DMS79 (cell line): Measurements from ENCODE around the gene SMPDL3B.

Experiments used
- DNase-seq: peaks from one replicate; lab custom pipeline; 2025; lab: John Stamatoyannopoulos, UW

Gene SMPDL3B

DNA sequence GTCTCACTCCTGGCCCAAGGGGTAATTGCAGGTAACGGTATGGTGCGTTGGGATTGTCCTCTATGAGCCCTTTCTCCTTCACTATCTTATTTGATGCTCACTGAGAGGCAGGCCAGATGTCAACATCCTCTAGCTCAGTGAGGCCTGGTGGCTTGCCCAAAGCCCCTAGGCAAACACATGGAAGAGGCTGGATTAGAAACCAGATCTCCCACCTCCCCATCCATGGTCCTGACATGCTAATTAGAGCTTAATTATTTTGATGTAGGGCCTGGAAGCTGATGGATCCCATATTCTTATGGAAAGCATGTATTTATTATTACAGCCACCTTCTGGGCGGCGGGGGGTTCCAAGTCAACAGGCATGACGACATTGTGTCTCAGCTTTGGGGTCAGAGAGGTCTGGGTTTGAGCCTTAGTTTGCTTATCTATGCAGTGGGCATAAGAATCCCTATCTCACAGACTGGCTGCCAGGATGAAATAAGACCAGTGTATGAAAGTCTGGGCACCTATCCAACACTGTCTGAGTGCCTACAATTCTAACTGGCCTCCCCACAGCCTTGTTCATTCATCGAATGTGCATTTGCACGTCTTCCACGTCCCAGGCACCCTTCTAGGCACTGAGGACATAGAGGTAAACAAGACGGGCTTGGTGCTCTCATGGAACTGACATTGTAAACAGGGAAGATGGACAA lies 6.2 kb downstream of the SMPDL3B start:
- DNase-seq: no peak

DNA sequence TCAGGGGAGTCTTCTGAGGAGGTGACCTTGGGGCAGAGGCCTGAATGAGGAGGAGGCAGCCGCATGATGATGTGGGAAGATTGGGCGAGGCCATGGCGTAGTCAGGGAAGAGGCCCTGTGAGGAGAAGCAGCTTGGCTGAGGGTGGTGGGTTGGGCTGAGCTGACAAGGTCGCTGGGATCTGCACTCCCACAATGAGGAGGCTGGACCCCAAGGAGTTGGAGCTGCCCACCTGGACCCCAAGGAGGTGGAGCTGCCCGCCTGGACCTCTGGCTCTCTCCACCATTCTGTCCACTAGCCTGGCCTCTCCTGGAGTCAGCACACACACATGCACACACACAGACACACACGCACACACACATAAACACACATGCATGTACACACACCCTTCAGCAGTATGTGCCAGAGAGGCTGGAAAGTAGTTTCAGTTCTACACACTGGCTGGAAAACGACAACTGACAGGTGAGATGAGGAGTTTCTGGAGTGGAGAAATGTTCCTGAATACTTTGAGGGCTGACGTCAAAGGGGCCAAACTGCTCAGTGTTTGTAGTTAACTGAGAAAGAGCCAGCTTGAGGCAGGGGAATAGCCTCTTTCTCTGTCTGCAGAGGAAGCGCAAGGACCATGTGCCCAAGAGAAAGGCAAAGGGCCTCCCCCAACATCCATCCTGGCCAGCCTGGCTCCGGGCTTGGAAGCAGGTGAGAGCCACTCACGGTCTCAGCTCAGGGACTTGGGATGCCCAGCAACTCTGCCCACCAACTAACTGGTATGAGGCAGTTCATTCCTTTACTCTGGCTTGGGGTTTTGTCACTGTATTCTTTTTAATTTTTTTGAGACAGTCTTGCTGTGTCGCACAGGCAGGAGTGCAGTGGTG lies 7.1 kb downstream of the SMPDL3B start:
- no peak for DNase-seq

DNA sequence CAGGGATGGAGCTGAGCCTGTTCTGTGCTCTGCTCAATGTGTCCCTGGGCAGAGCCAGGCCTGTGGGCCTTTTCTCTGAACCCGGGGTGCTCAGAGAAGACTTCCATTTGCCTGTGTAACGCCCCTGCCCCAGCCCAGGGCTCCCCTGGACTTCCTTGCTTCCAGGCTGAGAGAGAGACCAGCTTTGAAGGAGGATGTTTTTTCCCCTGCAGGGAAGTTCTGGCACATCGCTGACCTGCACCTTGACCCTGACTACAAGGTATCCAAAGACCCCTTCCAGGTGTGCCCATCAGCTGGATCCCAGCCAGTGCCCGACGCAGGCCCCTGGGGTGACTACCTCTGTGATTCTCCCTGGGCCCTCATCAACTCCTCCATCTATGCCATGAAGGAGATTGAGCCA lies 10.2 kb downstream of the SMPDL3B start:
- no peak for DNase-seq

DNA sequence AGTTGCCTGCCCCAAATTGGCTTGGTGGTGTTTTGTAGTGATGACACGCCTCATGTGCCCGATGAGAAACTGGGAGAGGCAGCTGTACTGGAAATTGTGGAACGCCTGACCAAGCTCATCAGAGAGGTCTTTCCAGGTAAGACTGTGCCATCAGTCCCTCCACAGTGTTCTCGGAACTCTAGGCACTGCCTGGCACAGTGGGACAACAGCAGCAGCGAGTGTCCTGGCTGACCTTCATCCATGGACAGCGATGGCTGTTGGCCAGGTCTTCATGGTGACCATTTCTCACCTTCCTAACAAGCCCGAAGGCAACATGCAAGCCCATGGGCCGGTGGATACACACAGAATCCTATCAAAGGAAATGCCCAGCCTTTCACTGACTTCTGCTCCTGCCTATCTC lies 14.2 kb downstream of the SMPDL3B start:
- DNase-seq: no peak

DNA sequence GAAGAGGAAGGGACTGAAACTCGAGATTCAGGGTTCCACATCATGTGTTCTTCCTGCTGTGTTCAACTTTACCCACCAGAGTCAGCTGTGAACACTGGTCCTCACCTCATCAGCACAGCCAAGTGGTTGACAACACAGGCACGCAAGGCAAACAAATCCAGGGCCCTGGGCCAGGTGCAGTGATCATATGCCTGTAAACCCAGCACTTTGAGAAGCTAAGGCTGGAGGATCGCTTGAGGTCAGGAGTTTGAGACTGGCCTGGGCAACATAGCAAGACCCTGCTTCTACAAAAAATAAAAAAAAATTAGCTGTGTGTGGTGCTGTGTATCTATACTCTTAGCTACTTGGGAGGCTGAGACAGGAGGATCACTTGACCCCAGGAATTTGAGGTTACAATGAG lies 16.6 kb downstream of the SMPDL3B start:
- DNase-seq: no peak

DNA sequence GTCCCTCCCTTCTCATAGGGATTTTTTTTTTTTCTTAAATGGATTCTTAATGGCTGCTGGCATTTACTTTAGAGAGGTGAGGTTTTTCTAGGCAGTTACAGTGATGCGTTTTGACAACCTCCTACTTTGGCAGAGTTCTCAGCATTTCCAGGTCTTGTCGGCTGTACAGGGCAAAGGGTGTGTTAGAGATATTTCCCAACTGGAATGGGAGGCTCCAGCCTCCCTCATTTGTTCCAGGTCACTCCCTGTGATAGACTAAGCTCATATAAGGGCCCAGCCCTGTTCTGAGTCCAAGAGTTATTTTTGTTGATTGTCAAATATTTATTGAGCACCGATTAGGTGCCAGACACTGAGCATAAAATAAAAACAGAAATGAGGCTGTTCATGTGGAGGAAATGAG lies 17.3 kb downstream of the SMPDL3B start:
- DNase-seq: no peak

DNA sequence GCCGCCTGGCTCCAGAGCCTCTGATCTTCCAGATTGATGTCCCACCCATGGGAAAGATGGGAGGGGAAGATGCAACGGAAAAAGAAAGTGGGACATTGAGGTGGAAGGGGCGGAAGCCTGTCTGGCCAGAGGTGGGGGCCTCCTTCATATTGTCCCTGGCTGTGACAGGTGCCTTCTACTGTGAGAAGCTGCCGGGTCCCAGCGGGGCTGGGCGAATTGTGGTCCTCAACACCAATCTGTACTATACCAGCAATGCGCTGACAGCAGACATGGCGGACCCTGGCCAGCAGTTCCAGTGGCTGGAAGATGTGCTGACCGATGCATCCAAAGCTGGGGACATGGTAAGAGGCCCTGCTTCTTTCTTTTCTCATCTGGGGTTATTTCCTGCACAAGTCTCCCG lies 19.4 kb downstream of the SMPDL3B start:
- no peak for DNase-seq

DNA sequence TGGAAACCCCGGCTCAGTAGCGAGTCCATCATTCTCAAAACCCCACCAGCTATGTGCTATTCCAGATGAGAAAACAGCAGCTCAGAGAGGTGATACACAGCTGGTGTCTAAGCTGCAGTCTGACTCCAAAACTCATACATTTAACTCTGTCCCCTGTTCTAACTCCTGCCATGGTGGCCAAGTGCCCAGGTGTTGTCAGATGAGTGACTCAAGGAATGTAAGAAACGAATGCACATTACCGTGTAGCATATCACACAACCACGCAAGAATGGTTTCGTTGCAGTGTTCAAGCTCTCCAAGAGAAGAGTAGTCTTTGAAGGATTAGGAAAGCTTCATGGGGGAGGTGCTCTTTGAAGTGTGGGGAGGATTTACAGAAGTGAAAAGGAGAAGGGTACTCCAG lies 20.3 kb downstream of the SMPDL3B start:
- no peak for DNase-seq

DNA sequence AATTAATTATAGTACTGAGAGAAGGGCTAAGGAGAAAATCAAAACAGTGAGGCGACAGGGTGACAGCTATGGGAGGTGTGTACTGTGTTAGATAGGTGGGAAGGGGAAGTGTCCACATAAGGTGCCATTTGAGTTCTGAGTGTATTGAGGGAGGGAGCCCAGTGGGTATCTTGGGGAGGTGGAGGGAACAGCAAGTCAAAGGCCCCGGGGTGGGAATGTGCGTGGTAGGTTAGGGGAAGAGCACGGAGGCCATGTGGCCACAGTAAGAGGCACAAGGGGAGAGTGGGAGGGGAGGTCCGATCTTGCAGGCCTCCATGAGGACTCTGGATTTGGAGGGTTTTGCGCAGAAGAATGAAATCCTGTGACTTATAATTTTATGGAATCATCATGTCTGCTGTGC lies 22.0 kb downstream of the SMPDL3B start:
- DNase-seq: no peak

DNA sequence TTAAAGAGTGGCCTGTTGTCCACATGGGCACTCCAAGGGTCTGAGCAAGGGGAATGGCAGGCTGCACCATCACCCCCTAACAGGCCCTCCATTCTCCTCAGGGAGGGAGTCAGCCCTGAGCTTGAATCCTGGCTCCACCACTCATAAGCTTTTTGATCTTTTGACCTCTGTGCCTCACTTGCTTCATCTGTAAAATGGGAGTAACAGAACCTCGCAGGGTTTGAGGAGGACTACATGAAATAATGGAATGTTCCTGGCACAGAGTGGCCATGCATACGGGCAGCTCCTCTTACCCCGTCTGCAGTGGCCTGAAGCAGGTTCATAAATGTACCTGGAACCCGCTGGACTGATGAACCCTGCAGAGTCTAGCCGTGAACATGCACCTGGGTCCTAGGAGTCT lies 22.9 kb downstream of the SMPDL3B start:
- DNase-seq: no peak

DNA sequence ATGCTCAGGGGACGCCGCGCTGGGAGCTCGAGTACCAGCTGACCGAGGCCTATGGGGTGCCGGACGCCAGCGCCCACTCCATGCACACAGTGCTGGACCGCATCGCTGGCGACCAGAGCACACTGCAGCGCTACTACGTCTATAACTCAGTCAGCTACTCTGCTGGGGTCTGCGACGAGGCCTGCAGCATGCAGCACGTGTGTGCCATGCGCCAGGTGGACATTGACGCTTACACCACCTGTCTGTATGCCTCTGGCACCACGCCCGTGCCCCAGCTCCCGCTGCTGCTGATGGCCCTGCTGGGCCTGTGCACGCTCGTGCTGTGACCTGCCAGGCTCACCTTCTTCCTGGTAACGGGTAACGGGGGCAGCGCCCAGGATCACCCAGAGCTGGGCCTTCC lies 23.7 kb downstream of the SMPDL3B start:
- DNase-seq: no peak

DNA sequence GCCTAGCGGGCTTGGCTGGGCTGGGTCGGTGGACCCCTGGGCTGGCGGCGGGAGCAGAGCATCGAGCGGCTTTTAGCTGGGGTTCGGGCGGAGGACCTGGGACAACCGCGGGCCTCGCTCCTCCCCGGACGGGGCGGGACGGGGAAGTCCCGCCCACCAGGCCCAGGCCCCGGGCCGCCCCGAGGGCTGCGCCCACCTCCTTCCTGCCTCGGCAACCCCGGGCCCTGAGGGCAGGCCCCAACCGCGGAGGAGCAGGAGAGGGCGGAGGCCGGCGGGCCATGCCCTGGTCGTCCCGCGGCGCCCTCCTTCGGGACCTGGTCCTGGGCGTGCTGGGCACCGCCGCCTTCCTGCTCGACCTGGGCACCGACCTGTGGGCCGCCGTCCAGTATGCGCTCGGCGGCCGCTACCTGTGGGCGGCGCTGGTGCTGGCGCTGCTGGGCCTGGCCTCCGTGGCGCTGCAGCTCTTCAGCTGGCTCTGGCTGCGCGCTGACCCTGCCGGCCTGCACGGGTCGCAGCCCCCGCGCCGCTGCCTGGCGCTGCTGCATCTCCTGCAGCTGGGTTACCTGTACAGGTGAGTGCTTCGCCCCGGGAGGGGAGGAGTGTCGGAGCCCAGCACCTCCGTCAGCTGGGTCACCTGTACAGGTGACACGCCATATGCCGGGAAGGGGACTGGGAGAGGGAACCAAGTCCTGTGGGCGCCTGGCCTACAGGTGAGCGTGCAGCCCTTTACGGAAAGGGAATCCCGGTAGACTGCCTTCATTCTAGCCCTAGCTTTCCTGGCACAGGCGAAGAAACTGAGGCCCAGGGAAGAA lies 25.2 kb downstream of the SMPDL3B start, which contains the start of gene XKR8:
TSS of gene XKR8 (plus strand) at position 182 of the 812 bp plus-strand sequence. CDS start at position 279, 97 bp downstream.
- DNase-seq: peak; percentile 78

DNA sequence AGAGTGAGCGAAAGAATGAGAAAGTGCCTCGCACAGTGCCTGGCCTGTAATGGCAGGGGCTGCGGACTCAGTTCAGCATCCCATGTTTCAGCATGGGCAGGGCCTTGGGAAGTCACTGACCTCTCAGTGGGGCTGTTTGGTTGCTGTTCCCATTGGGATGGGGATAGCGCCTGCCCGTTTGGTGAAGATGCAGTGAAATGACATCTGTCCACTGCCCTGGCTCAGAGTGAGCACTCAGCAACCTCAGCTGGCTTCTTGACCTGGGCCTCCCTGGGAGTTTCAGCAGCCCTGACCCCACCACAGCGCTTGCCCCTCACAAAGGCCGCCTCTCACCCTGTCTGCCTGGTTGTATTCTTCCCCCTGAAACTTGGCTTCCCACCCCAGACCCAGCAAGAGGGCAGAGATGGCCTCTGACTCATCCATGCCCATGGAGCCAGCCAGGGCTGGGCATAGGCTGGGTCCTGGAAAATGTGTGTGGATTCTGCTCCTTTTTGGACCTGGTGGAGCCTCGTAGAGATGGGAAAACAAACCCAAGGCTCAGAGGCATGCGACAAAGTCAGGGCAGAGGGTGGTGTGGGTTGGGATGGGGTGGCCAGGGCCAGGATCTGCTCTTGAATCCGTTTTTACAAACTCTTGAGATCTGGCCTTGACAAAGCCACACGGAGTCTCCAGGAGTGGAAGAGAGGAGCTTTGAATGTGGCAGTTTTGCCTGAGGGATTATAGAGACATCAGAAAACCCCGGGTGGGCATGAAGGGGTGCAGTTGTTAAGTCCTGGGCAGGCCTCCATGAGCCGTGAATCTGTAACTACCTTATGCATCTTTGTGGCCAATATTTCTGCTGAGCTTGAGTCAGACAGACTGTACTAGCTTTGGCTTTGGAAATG lies 26.2 kb downstream of the SMPDL3B start:
- no peak for DNase-seq

DNA sequence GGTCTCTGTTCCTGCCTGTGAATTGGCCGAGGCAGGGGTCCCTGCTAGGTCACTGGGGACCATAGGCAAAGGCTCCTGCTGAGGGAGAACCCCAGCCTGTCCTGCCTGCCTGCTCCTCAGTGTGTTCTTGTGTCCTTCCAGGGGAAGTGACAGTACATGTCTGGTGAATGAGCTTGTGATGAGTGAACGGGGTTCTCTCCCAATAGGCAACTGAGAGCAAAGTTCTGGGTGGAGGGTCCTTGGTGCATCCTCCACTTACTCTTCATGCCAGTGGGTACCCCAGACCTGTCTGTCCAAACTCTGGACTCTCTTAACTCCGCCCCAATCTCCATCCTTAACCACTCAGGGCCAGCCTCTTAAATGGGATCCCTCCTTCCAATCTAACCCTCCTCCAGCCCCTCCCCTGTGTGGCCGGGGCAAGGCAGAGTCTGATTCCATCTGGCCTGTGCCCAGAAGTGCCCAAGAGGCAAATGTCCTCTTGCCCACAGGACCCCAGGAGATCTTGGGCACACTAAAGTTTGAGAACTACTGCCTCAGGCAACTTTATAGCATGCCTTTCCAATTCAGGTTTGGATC lies 26.9 kb downstream of the SMPDL3B start:
- DNase-seq: no peak

DNA sequence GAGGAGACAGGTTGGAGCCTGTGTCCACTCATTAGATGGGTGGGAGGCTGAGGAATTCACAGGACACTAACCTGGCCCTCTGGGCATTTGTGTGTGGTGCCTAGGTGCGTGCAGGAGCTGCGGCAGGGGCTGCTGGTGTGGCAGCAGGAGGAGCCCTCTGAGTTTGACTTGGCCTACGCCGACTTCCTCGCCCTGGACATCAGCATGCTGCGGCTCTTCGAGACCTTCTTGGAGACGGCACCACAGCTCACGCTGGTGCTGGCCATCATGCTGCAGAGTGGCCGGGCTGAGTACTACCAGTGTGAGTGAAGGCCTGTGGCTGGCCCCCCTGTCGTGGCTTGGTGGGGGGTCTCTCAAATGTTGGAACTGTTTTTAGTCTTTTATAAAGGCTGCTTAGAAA lies 28.6 kb downstream of the SMPDL3B start:
- no peak for DNase-seq

DNA sequence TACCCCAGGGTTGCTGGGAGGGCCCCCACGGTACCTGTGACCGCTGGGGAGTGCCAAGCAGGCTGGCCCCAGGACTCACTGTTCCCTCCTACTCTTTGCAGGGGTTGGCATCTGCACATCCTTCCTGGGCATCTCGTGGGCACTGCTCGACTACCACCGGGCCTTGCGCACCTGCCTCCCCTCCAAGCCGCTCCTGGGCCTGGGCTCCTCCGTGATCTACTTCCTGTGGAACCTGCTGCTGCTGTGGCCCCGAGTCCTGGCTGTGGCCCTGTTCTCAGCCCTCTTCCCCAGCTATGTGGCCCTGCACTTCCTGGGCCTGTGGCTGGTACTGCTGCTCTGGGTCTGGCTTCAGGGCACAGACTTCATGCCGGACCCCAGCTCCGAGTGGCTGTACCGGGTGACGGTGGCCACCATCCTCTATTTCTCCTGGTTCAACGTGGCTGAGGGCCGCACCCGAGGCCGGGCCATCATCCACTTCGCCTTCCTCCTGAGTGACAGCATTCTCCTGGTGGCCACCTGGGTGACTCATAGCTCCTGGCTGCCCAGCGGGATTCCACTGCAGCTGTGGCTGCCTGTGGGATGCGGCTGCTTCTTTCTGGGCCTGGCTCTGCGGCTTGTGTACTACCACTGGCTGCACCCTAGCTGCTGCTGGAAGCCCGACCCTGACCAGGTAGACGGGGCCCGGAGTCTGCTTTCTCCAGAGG lies 31.8 kb downstream of the SMPDL3B start:
- DNase-seq: no peak

DNA sequence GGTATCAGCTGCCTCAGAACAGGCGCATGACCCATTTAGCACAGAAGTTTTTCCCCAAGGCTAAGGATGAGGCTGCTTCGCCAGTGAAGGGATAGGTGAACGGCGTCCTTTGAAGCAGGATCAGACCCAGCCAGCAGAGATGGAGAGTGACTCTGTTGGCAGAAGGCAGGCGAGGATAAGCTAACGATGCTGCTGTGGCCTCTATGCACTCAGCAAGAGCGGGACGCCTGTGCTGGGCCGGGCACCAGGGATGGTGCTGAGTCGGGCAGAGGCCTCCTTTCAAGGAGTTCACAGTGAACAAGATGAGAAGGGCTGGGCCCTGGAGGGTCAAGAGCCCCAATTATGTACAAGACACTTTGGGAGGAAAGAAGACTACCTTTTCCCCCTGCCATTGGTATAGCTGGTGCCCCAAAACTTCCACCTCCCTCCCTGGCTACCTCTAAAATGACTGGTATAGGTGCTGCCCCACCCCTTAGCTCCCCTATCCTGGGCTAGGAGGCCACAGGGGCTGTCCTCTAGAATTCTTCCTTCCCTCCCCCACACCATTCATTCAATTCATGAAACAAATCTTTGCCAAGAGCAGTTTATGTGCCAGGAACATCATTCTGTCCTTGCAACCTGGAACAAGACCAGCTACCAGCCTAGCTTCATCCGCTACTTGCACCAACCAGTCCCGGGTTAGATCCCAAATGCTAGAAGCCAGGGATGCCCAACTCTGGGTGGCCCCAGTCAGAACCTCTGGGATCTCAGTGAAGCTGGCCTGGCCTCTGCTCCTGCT lies 32.5 kb downstream of the SMPDL3B start:
- no peak for DNase-seq

DNA sequence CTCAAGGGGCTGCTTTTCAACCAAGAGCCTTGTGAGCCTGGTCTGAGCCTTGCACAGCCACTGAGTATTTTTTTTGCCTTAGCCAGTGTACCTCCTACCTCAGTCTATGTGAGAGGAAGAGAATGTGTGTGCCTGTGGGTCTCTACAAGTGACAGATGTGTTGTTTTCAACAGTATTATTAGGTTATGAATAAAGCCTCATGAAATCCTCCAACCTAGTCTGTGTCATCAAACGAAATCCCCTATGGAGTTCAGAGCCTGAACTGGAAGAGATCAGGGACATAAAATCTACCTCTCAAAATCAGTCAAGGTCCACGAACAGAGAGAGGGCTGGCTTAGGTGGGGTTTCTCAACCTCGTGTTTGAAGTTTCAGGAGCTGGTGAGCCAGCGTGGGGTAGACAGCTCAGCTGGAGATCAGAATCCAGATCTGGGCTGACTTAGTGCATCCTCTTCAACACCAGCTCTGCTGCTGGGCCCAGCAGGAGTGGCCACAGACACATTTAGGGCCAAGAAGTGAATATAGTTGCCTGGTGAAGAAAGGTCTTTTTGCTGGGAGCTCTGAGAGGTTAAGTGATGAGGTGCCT lies 33.2 kb downstream of the SMPDL3B start:
- no peak for DNase-seq

DNA sequence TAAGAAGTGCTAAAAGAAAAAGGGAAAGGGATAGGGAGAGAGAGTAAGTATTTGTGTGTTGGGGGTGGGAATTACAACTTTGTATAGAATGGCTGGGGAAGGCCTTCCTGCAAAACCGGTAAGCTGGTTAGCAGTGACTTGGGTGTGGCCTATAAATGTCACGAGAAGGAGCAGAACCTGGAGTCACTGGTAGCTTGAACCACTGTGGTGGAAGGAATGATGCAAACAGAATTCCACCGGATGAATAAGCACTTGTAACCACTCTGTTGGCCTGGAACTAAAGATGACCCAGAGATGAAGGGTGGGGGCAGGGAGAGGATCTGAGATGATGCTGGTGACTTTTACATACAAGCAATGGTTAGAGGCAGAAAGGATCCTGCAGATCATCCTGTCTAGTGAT lies 33.9 kb downstream of the SMPDL3B start:
- DNase-seq: no peak
